Fibroblast of lung (primary cell): ENCODE data around the gene CCNI. TPM values are rescaled to one million over a fixed set of nuclear protein-coding genes. Genes with fewer than 3 reads are reported as not detected.

Experiments
- DNase-seq, 2 donors: peaks; one replicate each; pipeline versions ENCODE4 v3.0.0 to v3.0.0-alpha.2; 2010; ENCODE audit warnings: low read depth in 2 of 2
- H2AFZ ChIP-seq: 2 replicates; pipeline ENCODE4 v1.5.1; 2012; ENCODE audit warnings: low read length, control low read depth, inconsistent platforms
- H3K27ac ChIP-seq: 2 replicates; pipeline ENCODE4 v1.5.1; 2011; ENCODE audit warnings: low read length, control low read depth; ENCODE audit not compliant: insufficient read depth
- H3K27me3 ChIP-seq: 2 replicates; pipeline ENCODE4 v1.5.1; 2011; ENCODE audit warnings: mild to moderate bottlenecking, low read length; ENCODE audit not compliant: control insufficient read depth, insufficient read depth
- H3K36me3 ChIP-seq: 2 replicates; pipeline ENCODE4 v1.5.1; 2011; ENCODE audit warnings: low read length; ENCODE audit not compliant: control insufficient read depth, insufficient read depth
- H3K4me1 ChIP-seq: 2 replicates; pipeline ENCODE4 v1.5.1; 2011; ENCODE audit warnings: low read length; ENCODE audit not compliant: control insufficient read depth, insufficient read depth; ENCODE audit errors: extremely low read depth
- H3K4me2 ChIP-seq: 2 replicates; pipeline ENCODE4 v1.5.1; 2011; ENCODE audit warnings: low read length, control low read depth; ENCODE audit not compliant: insufficient read depth; ENCODE audit errors: extremely low read depth
- H3K4me3 ChIP-seq, 4 experiments: fragments of 200-600 bp in 1 of 4; sonication (generic) in 1 of 4; replicated peaks in 1 of 4; 2 replicates each; pipeline ENCODE4 v1.5.1; 2011 to 2016; ENCODE audit warnings: low read length in 4 of 4, low read depth in 3 of 4, mild to moderate bottlenecking in 3 of 4, control low read depth in 2 of 4, inconsistent platforms in 1 of 4, mixed read lengths in 1 of 4; ENCODE audit not compliant: insufficient read depth in 1 of 4; ENCODE audit errors: control extremely low read depth in 1 of 4
- H3K79me2 ChIP-seq: 2 replicates; pipeline ENCODE4 v1.5.1; 2012; ENCODE audit warnings: mild to moderate bottlenecking, low read length, inconsistent platforms; ENCODE audit not compliant: control insufficient read depth, insufficient read depth
- H3K9ac ChIP-seq: 2 replicates; pipeline ENCODE4 v1.5.1; 2011; ENCODE audit warnings: mild to moderate bottlenecking, low read length, control low read depth; ENCODE audit not compliant: insufficient read depth
- H3K9me3 ChIP-seq: 2 replicates; pipeline ENCODE4 v1.5.1; 2012; ENCODE audit warnings: low read depth, low read length; ENCODE audit not compliant: control insufficient read depth, insufficient read depth
- H4K20me1 ChIP-seq: 2 replicates; pipeline ENCODE4 v1.5.1; 2011; ENCODE audit warnings: low read length; ENCODE audit not compliant: control insufficient read depth, insufficient read depth; ENCODE audit errors: extremely low read depth
- EZH2 ChIP-seq: IDR thresholded peaks from 2 replicates; pipeline ENCODE4 v1.5.1; 2012; ENCODE audit warnings: low read length, control low read depth, mild to moderate bottlenecking; ENCODE audit errors: missing control alignments
- polyA plus RNA-seq, 2 donors: library from polyadenylated mRNA; depleted of rRNA in 1 of 2; stranded (reverse) in 1 of 2; unstranded in 1 of 2; fragments of >200 nt; gene quantifications; 2 replicates each; pipeline ENCODE4 v1.2.1, GENCODE V29; 2011 to 2012; ENCODE audit warnings: missing spikeins in 1 of 2
- total RNA-seq: library from RNA; depleted of rRNA; stranded (reverse); fragments of >200 nt; gene quantifications from 2 replicates; pipeline ENCODE4 v1.2.1, GENCODE V29; 2014
- TF ChIP-seq, protein P1 (sequence below), 2 donors: IDR thresholded peaks in 1 of 2; conservative IDR thresholded peaks in 1 of 2; 1 replicate in 1 of 2; 2 replicates in 1 of 2; pipeline ENCODE4 v1.5.1; 2011 to 2012; ENCODE audit warnings: low read length in 2 of 2, control low read depth in 1 of 2, inconsistent platforms in 1 of 2, low read depth in 1 of 2, mild to moderate bottlenecking in 1 of 2

CCNI gene
- total and polyA plus RNA-seq, 2 donors (not counting 1 experiment from before 2014, with no cell fraction given) = 151 to 216 TPM

DNA sequence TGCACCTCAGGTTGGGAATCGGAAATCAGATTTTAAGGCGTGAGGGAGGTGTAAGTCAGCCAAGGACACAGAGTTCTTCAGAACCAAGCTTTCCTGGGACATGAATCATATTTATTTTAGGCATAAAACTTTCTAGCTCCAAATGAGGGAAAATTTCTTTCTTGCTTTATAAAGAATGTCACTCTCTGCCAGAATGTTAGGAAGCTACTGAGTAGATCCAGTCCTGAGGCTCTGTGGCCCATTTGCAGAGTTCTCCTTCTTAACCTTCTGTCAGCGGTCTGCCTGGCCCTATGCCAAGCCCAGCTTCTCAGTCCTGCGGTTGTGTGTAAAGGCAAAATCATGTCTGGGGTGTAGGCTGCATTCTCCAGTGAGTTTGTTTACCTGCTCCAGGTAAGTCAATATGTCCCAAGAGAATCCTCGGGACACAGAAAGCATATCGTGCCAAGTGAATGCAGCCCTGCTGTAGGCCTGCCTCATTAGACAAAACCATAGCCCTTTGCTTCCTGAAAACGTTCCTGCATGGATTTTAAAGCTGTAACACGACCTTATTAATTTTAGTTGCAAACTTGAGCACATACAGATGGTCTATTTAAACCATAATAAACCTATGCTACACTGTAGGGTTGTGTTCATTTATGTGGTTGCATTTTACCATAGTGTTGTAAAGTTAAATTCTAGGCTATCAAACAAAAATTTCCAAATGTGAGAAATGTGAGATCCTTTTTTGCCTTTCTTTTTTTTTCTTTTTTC is 29.2 kb upstream of the CCNI start:
- TF ChIP-seq, protein P1, sequence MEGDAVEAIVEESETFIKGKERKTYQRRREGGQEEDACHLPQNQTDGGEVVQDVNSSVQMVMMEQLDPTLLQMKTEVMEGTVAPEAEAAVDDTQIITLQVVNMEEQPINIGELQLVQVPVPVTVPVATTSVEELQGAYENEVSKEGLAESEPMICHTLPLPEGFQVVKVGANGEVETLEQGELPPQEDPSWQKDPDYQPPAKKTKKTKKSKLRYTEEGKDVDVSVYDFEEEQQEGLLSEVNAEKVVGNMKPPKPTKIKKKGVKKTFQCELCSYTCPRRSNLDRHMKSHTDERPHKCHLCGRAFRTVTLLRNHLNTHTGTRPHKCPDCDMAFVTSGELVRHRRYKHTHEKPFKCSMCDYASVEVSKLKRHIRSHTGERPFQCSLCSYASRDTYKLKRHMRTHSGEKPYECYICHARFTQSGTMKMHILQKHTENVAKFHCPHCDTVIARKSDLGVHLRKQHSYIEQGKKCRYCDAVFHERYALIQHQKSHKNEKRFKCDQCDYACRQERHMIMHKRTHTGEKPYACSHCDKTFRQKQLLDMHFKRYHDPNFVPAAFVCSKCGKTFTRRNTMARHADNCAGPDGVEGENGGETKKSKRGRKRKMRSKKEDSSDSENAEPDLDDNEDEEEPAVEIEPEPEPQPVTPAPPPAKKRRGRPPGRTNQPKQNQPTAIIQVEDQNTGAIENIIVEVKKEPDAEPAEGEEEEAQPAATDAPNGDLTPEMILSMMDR (conservative IDR thresholded peaks at IDR 0.05 in 1 of 2, IDR thresholded peaks at IDR 0.05 in 1 of 2; ENCODE audit: low read depth in 1 of 2, low read length in 2 of 2) = no peak
- TF ChIP-seq EZH2 = no peak
- no peaks in the 10 kb centered on the region for H3K9me3 ChIP-seq
- no peak overlapping the region for H3K9ac ChIP-seq
- DNase-seq = peak; percentile 27 to 68
- H3K27ac ChIP-seq = no peak overlapping the region
- H3K27me3 ChIP-seq = no peaks in the 10 kb centered on the region
- no peaks in the 10 kb centered on the region for H3K36me3 ChIP-seq
- no peaks in the 10 kb centered on the region for H3K79me2 ChIP-seq
- no peak overlapping the region for H2AFZ ChIP-seq
- H4K20me1 ChIP-seq = no peaks in the 10 kb centered on the region
- H3K4me2 ChIP-seq = no peak overlapping the region
- H3K4me1 ChIP-seq = no peaks in the 10 kb centered on the region
- no peak overlapping the region for H3K4me3 ChIP-seq

DNA sequence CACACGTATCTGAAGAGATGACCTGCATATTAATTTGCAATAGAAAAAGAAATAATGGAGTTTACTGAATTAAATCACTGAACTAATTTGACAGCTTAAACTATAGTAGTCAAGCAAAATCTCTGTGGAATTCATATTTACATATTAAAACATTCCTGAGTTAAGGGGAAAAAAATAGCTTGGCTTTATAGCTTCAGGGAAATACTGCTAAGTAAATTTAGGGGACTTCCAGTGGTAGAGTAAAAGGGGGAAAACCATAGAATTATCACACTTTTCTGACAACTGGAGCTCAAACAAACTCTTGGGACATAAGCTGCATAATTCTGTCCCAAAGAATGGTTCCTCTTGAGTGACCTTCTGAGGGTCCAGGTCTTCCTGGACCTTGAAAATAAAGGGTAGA is 28.6 kb upstream of the CCNI start:
- Histone ChIP-seq H2AFZ (no peak overlapping the region), H4K20me1 (no peaks in the 10 kb centered on the region), H3K27ac (no peak overlapping the region), H3K4me3 (no peak overlapping the region), H3K27me3 (no peaks in the 10 kb centered on the region), H3K9ac (no peak overlapping the region), H3K4me2 (no peak overlapping the region), H3K79me2 (no peaks in the 10 kb centered on the region), H3K36me3 (no peaks in the 10 kb centered on the region), H3K9me3 (no peaks in the 10 kb centered on the region), H3K4me1 (no peaks in the 10 kb centered on the region)
- no peak for TF ChIP-seq EZH2
- TF ChIP-seq, protein P1 (conservative IDR thresholded peaks at IDR 0.05 in 1 of 2, IDR thresholded peaks at IDR 0.05 in 1 of 2; ENCODE audit: low read depth in 1 of 2, low read length in 2 of 2) = no peak
- no peak for DNase-seq

DNA sequence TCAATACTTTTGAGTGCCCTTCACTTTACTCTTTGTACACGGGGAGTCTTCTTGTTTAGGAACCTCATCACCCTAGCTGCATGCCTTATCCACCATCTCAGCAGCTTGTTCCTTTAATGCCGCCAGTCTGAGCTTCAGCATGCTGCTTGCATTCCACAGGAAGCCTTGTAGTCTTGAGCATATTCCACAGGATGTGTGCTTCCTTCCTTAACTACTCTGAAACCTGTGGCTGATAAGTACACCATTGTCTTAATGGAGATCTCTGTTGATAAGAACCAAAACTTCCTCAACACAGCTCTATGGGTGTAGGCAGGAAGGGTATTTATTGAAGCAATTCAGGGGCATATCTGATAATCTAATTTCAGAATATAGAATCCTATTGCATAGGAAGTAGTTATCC is 24.4 kb upstream of the CCNI start:
- no peaks in the 10 kb centered on the region for H3K79me2 ChIP-seq
- H4K20me1 ChIP-seq = no peaks in the 10 kb centered on the region
- TF ChIP-seq, protein P1 (conservative IDR thresholded peaks at IDR 0.05 in 1 of 2, IDR thresholded peaks at IDR 0.05 in 1 of 2; ENCODE audit: low read depth in 1 of 2, low read length in 2 of 2) = no peak
- TF ChIP-seq EZH2 = no peak
- H3K4me3 ChIP-seq = no peak overlapping the region
- no peak for DNase-seq
- no peaks in the 10 kb centered on the region for H3K36me3 ChIP-seq
- no peak overlapping the region for H3K9ac ChIP-seq
- no peaks in the 10 kb centered on the region for H3K27me3 ChIP-seq
- no peak overlapping the region for H2AFZ ChIP-seq
- no peak overlapping the region for H3K4me2 ChIP-seq
- H3K9me3 ChIP-seq = no peaks in the 10 kb centered on the region
- no peak overlapping the region for H3K27ac ChIP-seq
- no peaks in the 10 kb centered on the region for H3K4me1 ChIP-seq
